ENCODE results near the gene RTN4IP1. TPM values are rescaled to one million over a fixed set of nuclear protein-coding genes. Genes with fewer than 3 reads are reported as not detected.
A peak's percentile ranks its signal among the peaks of the same experiment; 100 is the strongest.

The RTN4IP1 gene
- total RNA-seq, 2 experiments from 2014 or later = 7.4 to 8.7 TPM

GRCh38 chr6:106529438-106529837, 99.9 kb downstream of the RTN4IP1 start:
- Mint-ChIP-seq H3K9me3 (ENCODE audit: insufficient read depth) (no peaks in the 10 kb centered on the region), H3K4me1 (ENCODE audit: low read depth) (peaks cover 54% of the 10 kb centered on the region), H3K36me3 (ENCODE audit: low read depth) (peaks cover 78% of the 10 kb centered on the region), H3K4me3 (no peak overlapping the region), H3K27me3 (ENCODE audit: low read depth) (no peaks in the 10 kb centered on the region), H3K27ac (no peak overlapping the region)
- ATAC-seq (no peak), DNase-seq (no peak)
- CTCF ChIA-PET = interaction anchor here (0.7 to 3.5 kb wide), 3 partner anchors 17 to 84 kb away, joined by 3 to 19 read pairs (median 4); no protein-coding TSS in a partner anchor
- POLR2A ChIA-PET = interaction anchor here (1.4 kb wide), 1 partner anchor 8 kb away, joined by 5 read pairs; no protein-coding TSS in a partner anchor

GRCh38 chr6:106528521-106528920, 100.8 kb downstream of the RTN4IP1 start:
- ATAC-seq (no peak), DNase-seq (no peak)
- Mint-ChIP-seq H3K36me3 (ENCODE audit: low read depth) (peaks cover 70% of the 10 kb centered on the region), H3K27ac (no peak overlapping the region), H3K9me3 (ENCODE audit: insufficient read depth) (no peaks in the 10 kb centered on the region), H3K27me3 (ENCODE audit: low read depth) (no peaks in the 10 kb centered on the region), H3K4me1 (ENCODE audit: low read depth) (peaks cover 54% of the 10 kb centered on the region), H3K4me3 (no peak overlapping the region)
- CTCF ChIA-PET = no interaction called here
- POLR2A ChIA-PET = no interaction called here

- CTCF ChIA-PET = interaction anchor here (1.0 kb wide), 2 partner anchors 15 to 17 kb away, joined by 3 to 7 read pairs; no protein-coding TSS in a partner anchor
- POLR2A ChIA-PET = no interaction called here
- DNase-seq (no peak), ATAC-seq (no peak)
- H3K4me3 Mint-ChIP-seq = no peak overlapping the region
- H3K9me3 Mint-ChIP-seq (ENCODE audit: insufficient read depth) = no peaks in the 10 kb centered on the region
- H3K4me1 Mint-ChIP-seq (ENCODE audit: low read depth) = peaks cover 52% of the 10 kb centered on the region
- no peak overlapping the region for H3K27ac Mint-ChIP-seq
- H3K27me3 Mint-ChIP-seq (ENCODE audit: low read depth) = no peaks in the 10 kb centered on the region
- peaks cover 68% of the 10 kb centered on the region for H3K36me3 Mint-ChIP-seq (ENCODE audit: low read depth)
These were observed 101.3 kb downstream of the RTN4IP1 start for GRCh38 chr6:106527979-106528378.

- ATAC-seq (no peak), DNase-seq (no peak)
- Mint-ChIP-seq H3K4me3 (no peak overlapping the region), H3K4me1 (ENCODE audit: low read depth) (peaks cover 57% of the 10 kb centered on the region), H3K27me3 (ENCODE audit: low read depth) (no peaks in the 10 kb centered on the region), H3K9me3 (ENCODE audit: insufficient read depth) (no peaks in the 10 kb centered on the region), H3K27ac (no peak overlapping the region), H3K36me3 (ENCODE audit: low read depth) (peaks cover 67% of the 10 kb centered on the region)
- ChIA-PET POLR2A (no interaction called here), CTCF (interaction anchor here (1.0 kb wide), 2 partner anchors 15 to 16 kb away, joined by 3 to 7 read pairs; no protein-coding TSS in a partner anchor)
These were observed 102.2 kb downstream of the RTN4IP1 start for GRCh38 chr6:106527117-106527516.

- H3K4me1 Mint-ChIP-seq (ENCODE audit: low read depth) = peaks cover 58% of the 10 kb centered on the region
These were observed 103.4 kb downstream of the RTN4IP1 start for GRCh38 chr6:106525882-106526275.

GRCh38 chr6:106525107-106525881, 104.0 kb downstream of the RTN4IP1 start:
- CTCF ChIA-PET = interaction anchor here (1.0 to 7.7 kb wide), 6 partner anchors 9 to 472 kb away, joined by 3 to 156 read pairs (median 6); no protein-coding TSS in a partner anchor
- Mint-ChIP-seq H3K4me1 (ENCODE audit: low read depth) (peaks cover 59% of the 10 kb centered on the region), H3K36me3 (ENCODE audit: low read depth) (peaks cover 65% of the 10 kb centered on the region), H3K4me3 (peak overlapping the region; percentile 97), H3K27ac (peak overlapping the region; percentile 89), H3K9me3 (ENCODE audit: insufficient read depth) (no peaks in the 10 kb centered on the region), H3K27me3 (ENCODE audit: low read depth) (no peaks in the 10 kb centered on the region)
- POLR2A ChIA-PET = interaction anchor here (1.9 to 7.5 kb wide), 2 partner anchors 9 to 14 kb away, joined by 6 to 146 read pairs; no protein-coding TSS in a partner anchor
- DNase-seq (peak; percentile 44), ATAC-seq (peak; percentile 50)

More at GRCh38 chr6:106525882-106526275, 103.4 kb downstream of the RTN4IP1 start:
- Mint-ChIP-seq H3K27ac (peak overlapping the region; percentile 89), H3K36me3 (ENCODE audit: low read depth) (peaks cover 67% of the 10 kb centered on the region), H3K27me3 (ENCODE audit: low read depth) (no peaks in the 10 kb centered on the region), H3K9me3 (ENCODE audit: insufficient read depth) (no peaks in the 10 kb centered on the region), H3K4me3 (peak overlapping the region; percentile 97)
- DNase-seq = no peak
- no peak for ATAC-seq
- ChIA-PET CTCF (interaction anchor here (0.5 to 7.7 kb wide), 7 partner anchors 8 to 471 kb away, joined by 3 to 156 read pairs (median 5); no protein-coding TSS in a partner anchor), POLR2A (interaction anchor here (1.9 to 7.5 kb wide), 2 partner anchors 8 to 14 kb away, joined by 6 to 146 read pairs; no protein-coding TSS in a partner anchor)

- H3K36me3 Mint-ChIP-seq (ENCODE audit: low read depth) = peaks cover 44% of the 10 kb centered on the region
- H3K4me1 Mint-ChIP-seq (ENCODE audit: low read depth) = peaks cover 62% of the 10 kb centered on the region
- no peaks in the 10 kb centered on the region for H3K27me3 Mint-ChIP-seq (ENCODE audit: low read depth)
- no peaks in the 10 kb centered on the region for H3K9me3 Mint-ChIP-seq (ENCODE audit: insufficient read depth)
- DNase-seq (no peak), ATAC-seq (no peak)
- ChIA-PET CTCF (interaction anchor here (1.0 to 7.7 kb wide), 6 partner anchors 9 to 78 kb away, joined by 3 to 156 read pairs (median 10); no protein-coding TSS in a partner anchor), POLR2A (interaction anchor here (2.2 to 7.5 kb wide), 2 partner anchors 7 to 11 kb away, joined by 5 to 146 read pairs; no protein-coding TSS in a partner anchor)
- peak overlapping the region; percentile 99 for H3K27ac Mint-ChIP-seq
- H3K4me3 Mint-ChIP-seq = peak overlapping the region; percentile 97
These were observed 106.6 kb downstream of the RTN4IP1 start for GRCh38 chr6:106522562-106523250.

Other genes starting within 250 kb of the RTN4IP1 start
- 10 to 100 TPM; 12.3 to 14.2 TPM for gene QRSL1, start 80 bp upstream of the RTN4IP1 start, total RNA-seq